Measurements from ENCODE around the gene IGF2.

- TF ChIP-seq EZH2 (IDR thresholded peaks at IDR 0.05; ENCODE audit: borderline replicate concordance, insufficient read depth, low read depth, low read length, poor library complexity, severe bottlenecking) (no peak), CTCF (IDR thresholded peaks at IDR 0.05) (no peak)
Observed at GRCh38 chr11:2185324-2186085, 46.3 kb upstream of the IGF2 start.

Data from B cell (primary cell).